GM18499 (cell line): ENCODE data around the gene C5orf47.

ENCODE experiments used
- ATAC-seq: cut with Tn5 transposase; IDR thresholded peaks from one replicate; pipeline ENCODE4 v1.9.1; 2021; ENCODE audit warnings: moderate number of reproducible peaks; ENCODE audit not compliant: insufficient read depth, unreplicated experiment

Gene C5orf47

GRCh38 chr5:174022384-174023095 is 33.6 kb downstream of the C5orf47 start:
- ATAC-seq, result no peak

- ATAC-seq, result no peak
Observed at GRCh38 chr5:174030286-174030685, 41.3 kb downstream of the C5orf47 start.

DNA sequence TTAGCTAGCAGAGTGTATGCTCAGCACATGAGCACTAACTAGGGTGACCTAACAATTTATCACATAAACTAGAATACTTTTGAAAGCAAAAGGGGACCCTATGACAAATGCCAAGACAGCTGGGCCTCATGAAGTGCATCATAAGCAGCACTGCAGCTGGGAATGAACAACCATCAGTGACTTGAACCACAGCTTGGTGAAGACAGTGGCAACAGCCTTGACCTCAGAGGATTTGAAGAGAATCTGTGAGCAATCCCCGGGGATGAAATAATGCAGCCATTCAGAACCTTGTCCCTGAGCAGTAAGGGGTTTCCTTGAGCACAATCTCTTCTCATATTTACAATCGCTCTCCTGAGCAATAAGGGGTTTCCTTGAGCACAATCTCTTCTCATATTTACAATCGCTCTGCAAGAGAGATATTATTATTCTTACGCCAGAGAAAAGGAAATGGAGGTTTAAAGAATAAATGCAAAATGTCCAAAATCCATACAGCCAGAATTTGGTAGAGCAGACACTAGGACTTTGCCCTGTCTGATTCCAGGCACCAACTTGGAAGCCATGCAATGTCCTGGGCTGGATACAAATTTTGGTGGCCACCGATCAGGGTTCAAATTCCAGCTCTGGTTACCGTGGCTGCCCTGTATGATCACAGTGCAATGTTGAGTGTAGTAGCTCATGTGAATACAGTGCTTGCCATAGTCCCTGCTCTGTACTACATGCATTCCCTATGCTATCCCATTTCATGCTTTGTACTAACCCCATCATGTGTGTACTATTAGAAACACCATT is 55.7 kb downstream of the C5orf47 start:
- no peak for ATAC-seq

GRCh38 chr5:174045470-174046025 is 56.6 kb downstream of the C5orf47 start, which contains the start of gene NSG2:
Gene NSG2, plus strand, starts transcription at chr5:174045706. Its CDS starts 1,050 bp downstream, at chr5:174046756.
- ATAC-seq, result no peak

DNA sequence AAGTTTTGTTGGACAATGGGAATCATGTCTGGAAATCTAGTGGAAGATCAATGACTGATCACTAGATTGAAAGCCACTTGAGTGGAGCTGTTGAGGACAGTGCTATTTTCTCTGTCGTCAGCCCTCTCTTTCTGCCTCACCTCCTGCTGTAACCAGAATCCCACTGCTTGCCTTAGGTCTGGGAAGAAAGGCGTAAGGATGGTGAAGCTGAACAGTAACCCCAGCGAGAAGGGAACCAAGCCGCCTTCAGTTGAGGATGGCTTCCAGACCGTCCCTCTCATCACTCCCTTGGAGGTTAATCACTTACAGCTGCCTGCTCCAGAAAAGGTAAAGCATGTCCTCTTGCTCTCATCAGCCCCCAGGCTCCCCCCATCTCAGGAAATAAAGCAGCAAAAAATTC is 57.6 kb downstream of the C5orf47 start:
- ATAC-seq, result no peak

DNA sequence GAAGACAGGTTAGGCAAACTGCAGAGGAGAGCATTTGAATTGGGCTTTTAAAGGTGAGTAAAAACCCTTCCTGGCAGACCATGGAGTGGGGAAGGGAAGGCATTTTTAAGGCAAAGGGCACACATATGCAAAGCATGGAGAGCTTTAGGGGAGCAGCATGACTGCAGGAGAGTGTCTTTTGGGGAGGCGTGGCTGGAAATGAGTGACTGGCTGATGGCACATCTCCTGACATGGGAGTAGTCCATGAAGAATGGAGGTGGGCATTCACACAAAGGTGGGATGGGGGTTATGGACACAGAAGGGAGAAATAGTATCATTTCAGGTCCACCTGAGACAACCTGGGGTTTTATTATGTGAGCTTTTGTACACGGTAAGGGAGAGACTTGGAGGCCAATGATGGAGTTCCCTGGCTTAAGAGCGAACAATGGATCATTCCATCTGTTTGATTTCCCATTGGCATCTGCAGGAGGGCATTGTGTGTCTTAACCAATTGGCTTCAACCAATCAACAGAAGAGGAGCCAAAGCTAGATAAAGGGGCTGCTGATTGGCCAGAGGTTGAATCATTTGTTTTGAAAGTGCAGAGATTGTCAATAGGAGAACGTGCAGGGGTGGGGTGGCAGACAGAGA is 58.6 kb downstream of the C5orf47 start:
- ATAC-seq, result no peak

DNA sequence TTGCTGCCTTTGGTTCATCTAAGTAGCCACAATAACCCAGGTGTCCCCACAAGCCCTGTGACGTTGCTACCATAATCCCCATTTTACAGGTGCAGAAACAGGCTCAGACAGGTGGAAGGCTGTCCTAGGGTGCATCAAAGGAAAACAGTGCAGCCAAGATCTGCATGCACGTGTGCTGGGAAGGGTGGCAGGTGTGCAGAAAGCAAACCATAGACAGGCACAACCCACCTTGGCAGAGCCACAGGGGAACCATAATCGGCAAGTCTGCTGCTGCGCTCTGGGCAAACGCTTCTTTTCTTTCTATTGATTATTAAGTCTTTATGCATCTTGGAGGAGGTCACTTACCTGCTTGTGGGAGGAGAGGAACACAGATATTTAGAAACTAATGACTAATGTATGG is 63.7 kb downstream of the C5orf47 start:
- no peak for ATAC-seq

DNA sequence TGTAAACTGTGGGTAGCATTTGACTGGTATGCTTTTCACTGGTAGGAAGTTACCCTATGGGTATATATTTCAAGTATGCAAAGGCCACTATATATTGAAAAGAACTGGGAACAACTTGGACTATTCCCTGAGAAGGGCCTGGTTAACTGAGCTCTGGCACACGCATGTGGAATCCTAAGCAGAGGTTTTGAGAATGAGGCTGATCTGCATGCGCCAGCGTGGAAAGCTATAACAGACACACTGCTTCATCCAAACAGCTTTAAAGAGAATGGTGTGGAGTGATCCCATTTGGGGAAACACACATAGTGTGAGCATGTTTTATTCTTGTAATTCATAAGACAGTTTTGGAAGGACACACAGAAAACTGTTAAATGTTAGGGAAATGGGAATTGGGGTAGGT is 64.9 kb downstream of the C5orf47 start:
- no peak for ATAC-seq
